Stimulated activated CD4-positive, alpha-beta T cell treated with anti-CD3 and anti-CD28 coated beads, Interleukin-1b, Interleukin-23, amount 100 ng/mL, for 1 hour (primary cell): ENCODE data around the gene TPD52L1.
"Not testable (repeated sequence)": the region's sequence is repeated elsewhere in the genome, so short reads cannot be mapped to it uniquely, and the experiment has no call there.

Source experiments
- DNase-seq, 2 donors: peaks; one replicate each; pipeline ENCODE4 v3.0.0-alpha.2; 2020; ENCODE audit warnings: low read depth in 2 of 2

The TPD52L1 gene

GRCh38 chr6:125153391-125154117 lies at the start of gene TPD52L1:
TPD52L1 (plus strand) TSS chr6:125153773; CDS start chr6:125153952, 179 bp downstream.
- peak in 1 of 2 donors; percentile 18 for DNase-seq

GRCh38 chr6:125104425-125104824 lies 49.1 kb upstream of the TPD52L1 start:
- no peak for DNase-seq

- DNase-seq, result no peak
These were observed 46.5 kb upstream of the TPD52L1 start for GRCh38 chr6:125107048-125107447.

- DNase-seq, result no peak
These were observed 45.7 kb upstream of the TPD52L1 start for GRCh38 chr6:125107896-125108295.

GRCh38 chr6:125110056-125110455 lies 43.5 kb upstream of the TPD52L1 start:
- DNase-seq, result no peak

- DNase-seq, result no peak
These were observed 42.2 kb upstream of the TPD52L1 start for GRCh38 chr6:125111219-125111983.

GRCh38 chr6:125112934-125113333 lies 40.6 kb upstream of the TPD52L1 start:
- no peak for DNase-seq

- DNase-seq, result peak in 1 of 2 donors; percentile 10
These were observed 39.2 kb upstream of the TPD52L1 start for GRCh38 chr6:125114248-125114858.

- no peak for DNase-seq
These were observed 37.4 kb upstream of the TPD52L1 start for GRCh38 chr6:125116170-125116569.

- no peak for DNase-seq
These were observed 36.9 kb upstream of the TPD52L1 start for GRCh38 chr6:125116710-125117109.

- DNase-seq, result no peak
These were observed 35.8 kb upstream of the TPD52L1 start for GRCh38 chr6:125117818-125118217.

- no peak for DNase-seq
These were observed 33.5 kb upstream of the TPD52L1 start for GRCh38 chr6:125120054-125120590.

- DNase-seq, result no peak
These were observed 31.7 kb upstream of the TPD52L1 start for GRCh38 chr6:125121894-125122293.

- no peak for DNase-seq
These were observed 30.5 kb upstream of the TPD52L1 start for GRCh38 chr6:125123051-125123450.

- no peak for DNase-seq
These were observed 30.0 kb upstream of the TPD52L1 start for GRCh38 chr6:125123468-125124048.

- DNase-seq, result no peak
These were observed 29.4 kb upstream of the TPD52L1 start for GRCh38 chr6:125124049-125124669.

GRCh38 chr6:125125856-125126255 lies 27.7 kb upstream of the TPD52L1 start:
- DNase-seq, result not testable (repeated sequence)

- no peak for DNase-seq
These were observed 24.2 kb upstream of the TPD52L1 start for GRCh38 chr6:125129354-125129753.

- no peak for DNase-seq
These were observed 21.5 kb upstream of the TPD52L1 start for GRCh38 chr6:125132058-125132457.

GRCh38 chr6:125136378-125136777 lies 17.2 kb upstream of the TPD52L1 start:
- DNase-seq, result no peak

GRCh38 chr6:125138083-125138482 lies 15.5 kb upstream of the TPD52L1 start:
- no peak for DNase-seq

GRCh38 chr6:125140808-125141207 lies 12.8 kb upstream of the TPD52L1 start:
- DNase-seq, result no peak
